ENCODE data around the gene ARHGEF39. TPM values are rescaled to one million over a fixed set of nuclear protein-coding genes. Genes with fewer than 3 reads are reported as not detected.
"Not testable (repeated sequence)": the region's sequence is repeated elsewhere in the genome, so short reads cannot be mapped to it uniquely, and the experiment has no call there.

The ARHGEF39 gene
- total RNA-seq, 1 experiment from 2014 or later, result 7.8 TPM

DNA sequence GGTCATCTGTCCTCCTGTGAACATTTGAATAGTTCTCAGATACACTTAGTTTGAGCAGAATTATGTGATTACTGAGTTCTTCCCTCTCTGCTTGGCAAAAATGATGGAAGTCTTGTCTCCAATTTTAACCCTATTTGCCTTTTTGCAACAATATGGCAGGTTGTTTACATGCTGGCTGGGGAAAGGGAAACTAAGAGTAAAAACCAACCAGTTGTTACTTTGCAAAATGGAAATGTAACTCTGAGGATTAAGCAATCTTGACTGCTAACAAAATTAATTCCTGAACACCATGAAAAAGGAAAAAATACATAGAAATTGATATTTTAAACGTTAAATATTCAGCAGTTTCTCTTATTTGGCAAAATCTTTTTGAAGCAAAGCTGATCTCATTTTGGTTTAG lies 25.4 kb downstream of the ARHGEF39 start:
- in situ Hi-C loops (cut with HindIII; ENCODE audit: low pct_unique_long_range_greater_than_20kb, low sequenced_read_pairs), result no loop called here
- DNase-seq (ENCODE audit: low read depth), result no peak

DNA sequence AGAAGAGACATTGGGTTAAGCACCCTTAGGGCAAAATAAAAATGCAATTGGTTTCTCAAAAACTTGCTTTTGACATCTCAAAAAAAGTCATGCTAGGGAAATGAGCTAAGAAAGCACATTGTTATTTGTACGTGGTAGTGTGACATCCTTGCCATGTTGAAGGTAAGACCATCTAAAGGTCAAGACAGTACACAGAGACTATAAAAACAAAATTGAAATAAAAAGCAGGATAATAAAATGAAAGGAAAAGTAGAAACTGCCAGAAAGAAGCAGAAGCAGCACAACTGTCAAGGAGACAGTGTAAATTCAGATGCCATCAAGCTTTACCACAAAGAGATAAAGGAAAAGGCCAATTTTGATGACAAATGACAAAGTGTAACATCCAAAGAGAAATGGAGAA lies 25.8 kb downstream of the ARHGEF39 start:
- DNase-seq (ENCODE audit: low read depth); in situ Hi-C loops (cut with HindIII; ENCODE audit: low pct_unique_long_range_greater_than_20kb, low sequenced_read_pairs): not testable (repeated sequence)

DNA sequence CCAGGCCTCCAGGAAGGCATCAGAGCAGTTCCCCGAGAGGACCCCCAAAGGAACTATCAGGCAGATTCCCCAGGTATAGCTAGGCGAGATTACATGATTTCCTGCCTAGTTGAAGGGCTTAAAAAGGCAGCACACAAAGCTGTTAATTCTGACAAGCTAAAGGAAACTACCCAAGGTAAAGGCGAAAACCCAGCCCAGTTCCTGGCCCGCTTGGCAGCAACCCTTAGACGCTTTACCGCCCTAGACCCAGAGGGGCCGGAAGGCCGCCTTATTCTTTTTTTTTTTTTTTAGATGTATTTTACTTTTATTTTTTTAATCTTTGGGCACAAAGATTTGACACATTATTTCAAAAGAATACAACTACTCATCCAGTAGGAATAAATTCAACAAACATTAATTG lies 26.2 kb downstream of the ARHGEF39 start:
- in situ Hi-C loops (cut with HindIII; ENCODE audit: low pct_unique_long_range_greater_than_20kb, low sequenced_read_pairs); DNase-seq (ENCODE audit: low read depth): not testable (repeated sequence)

DNA sequence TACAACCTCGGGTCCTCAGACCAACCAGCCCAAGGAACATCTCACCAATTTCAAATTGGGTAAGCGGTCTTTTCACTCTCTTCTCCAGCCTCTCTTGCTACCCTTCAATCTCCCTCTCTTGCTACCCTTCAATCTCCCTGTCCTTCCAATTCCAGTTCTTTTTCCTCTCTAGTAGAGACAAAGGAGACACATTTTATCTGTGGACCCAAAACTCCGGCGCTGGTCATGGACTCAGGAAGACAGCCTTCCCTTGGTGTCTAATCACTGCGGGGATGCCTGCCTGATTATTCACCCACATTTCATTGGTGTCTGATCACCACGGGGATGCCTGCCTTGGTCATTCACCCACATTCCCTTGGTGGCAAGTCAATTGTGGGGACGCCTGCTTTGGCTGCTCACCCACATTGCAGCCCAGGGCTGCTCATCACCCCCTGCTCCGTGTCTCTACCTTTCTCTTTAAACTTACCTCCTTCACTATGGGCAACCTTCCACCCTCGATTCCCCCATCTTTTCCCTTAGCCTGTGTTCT lies 27.5 kb downstream of the ARHGEF39 start:
- in situ Hi-C loops (cut with HindIII; ENCODE audit: low pct_unique_long_range_greater_than_20kb, low sequenced_read_pairs); DNase-seq (ENCODE audit: low read depth): not testable (repeated sequence)

DNA sequence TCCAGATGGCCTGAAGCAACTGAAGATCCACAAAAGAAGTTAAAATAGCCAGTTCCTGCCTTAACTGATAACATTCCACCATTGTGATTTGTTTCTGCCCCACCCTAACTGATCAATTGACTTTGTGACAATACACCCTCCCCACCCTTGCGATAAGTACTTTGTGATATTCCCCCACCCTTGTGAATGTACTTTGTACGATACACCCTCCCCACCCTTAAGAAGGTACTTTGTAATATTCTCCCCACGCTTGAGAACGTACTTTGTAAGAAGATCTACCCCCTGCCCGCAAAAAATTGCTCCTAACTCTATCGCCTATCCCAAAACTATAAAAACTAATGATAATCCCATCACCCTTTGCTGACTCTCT lies 28.1 kb downstream of the ARHGEF39 start:
- in situ Hi-C loops (cut with HindIII; ENCODE audit: low pct_unique_long_range_greater_than_20kb, low sequenced_read_pairs); DNase-seq (ENCODE audit: low read depth): not testable (repeated sequence)

DNA sequence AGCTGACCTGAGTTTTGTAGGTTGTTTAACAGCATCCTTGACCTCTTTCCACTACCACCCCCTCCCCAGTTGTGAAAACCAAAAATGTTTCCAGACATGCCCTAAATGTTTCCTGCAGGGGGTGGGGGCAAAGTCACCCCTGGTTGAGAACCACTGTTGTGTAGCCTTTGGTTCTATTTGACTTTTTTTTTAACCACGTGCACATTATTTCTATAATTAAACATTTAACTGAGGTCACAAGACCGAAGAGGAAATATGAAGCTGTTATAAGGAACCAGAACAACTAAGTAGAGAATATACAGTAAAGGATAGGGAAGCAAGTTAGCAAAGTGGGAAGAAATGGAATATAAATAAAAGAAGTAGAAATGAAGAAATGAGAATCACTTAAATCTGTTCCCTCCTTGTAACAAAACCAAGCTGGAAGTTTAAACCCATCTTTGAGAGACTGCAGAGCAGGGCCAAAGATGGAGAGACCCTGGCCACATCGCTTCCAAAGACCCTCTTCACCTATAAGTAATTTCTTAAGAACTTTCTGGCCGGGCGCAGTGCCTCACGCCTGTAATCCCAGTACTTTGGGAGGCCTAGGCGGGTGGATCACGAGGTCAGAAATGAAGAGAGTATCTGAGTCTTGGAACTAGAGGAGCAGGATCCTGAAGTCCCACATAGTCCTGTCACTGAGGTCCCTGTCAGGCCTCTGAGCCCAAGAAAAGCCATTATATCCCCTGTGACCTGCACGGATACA lies 28.7 kb downstream of the ARHGEF39 start:
- DNase-seq (ENCODE audit: low read depth), result no peak
- in situ Hi-C loops (cut with HindIII; ENCODE audit: low pct_unique_long_range_greater_than_20kb, low sequenced_read_pairs), result no loop called here

DNA sequence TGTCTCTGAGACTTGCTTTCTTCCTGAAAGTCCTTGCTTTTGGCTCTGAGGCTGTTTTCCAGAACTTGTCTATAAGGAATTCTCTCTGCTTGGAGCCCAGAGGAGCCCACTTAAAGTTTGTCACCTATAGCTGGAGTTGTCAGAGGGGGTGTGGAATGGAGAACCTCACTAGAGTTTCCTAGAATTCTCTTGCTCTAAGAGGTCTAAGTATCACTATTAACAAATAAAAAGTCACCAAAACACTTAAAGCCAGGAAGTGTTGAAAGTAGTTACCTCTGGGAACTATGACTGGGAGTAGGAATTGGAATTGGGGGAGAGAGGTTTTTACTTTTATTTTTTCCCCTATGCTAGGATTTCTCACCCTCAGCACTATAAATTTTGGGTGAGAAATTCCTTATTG lies 29.3 kb downstream of the ARHGEF39 start:
- no peak for DNase-seq (ENCODE audit: low read depth)
- in situ Hi-C loops (cut with HindIII; ENCODE audit: low pct_unique_long_range_greater_than_20kb, low sequenced_read_pairs), result no loop called here

DNA sequence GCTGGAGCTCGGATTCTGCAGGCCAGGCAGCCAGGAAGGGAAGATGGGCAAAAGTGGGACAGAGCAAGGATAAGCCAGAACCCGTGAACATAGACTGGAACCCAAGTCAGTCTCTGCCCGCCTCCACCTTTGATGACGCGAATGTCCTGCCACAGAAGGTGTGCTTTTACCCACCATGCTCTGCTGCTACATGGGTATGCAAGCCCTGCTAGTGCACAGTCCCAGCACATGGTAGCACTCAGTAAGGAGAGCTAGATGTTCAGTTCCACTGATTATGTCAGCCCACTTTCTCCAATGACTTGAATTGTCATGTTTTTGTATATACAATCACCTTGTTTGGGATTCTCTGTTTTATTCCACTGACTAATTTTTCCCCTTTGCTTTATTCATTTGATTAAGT lies 35.4 kb downstream of the ARHGEF39 start:
- in situ Hi-C loops (cut with HindIII; ENCODE audit: low pct_unique_long_range_greater_than_20kb, low sequenced_read_pairs), result no loop called here

DNA sequence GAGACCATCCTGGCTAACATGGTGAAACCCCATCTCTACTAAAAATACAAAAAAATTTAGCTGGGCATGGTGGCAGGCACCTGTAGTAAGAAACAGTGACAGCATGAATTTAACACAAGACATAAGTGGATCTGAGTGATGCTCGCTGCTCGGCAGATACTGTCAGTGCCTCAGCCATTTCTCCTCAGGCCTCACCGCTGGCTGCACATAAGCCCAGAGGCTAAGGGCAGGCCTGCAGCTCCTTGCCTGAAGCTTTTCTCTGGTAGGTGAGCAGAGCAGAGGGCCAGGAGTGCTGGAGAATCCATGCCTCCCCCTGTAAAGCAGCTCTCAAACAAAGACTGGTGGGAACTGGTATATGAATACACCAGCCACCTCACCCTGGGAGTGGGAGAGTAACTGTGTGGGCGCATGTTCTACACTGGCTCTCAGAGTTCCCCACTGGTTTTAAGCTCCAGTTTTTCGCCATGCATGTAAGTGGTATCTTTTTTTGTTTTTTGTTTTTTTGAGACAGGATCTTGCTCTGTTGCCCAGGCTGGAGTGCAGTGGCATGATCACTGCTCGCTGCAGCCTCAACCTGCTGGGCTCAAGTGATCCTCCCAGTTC lies 36.5 kb downstream of the ARHGEF39 start:
- in situ Hi-C loops (cut with HindIII; ENCODE audit: low pct_unique_long_range_greater_than_20kb, low sequenced_read_pairs), result no loop called here
- no peak for DNase-seq (ENCODE audit: low read depth)

More for the DNA sequence above, 35.4 kb downstream of the ARHGEF39 start:
- no peak for DNase-seq (ENCODE audit: low read depth)

DNA sequence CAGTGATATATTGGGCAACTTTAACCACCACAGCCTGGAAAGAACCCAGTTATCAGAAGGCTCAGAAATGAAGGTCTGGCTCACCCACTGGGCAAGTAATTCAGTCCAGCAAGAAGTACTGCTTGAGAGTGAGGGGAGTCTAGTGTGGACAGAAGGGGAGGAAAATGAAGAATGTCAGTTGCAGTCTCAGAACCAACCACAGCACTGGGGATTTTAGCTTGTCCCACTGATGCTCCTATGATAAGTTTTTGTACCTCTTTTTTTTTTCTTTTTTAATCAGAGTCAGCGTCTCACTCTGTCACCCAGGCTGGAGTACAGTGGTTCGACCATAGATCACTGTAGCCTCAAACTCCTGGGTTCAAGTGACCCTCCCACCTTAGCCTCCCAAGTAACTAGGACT lies 37.4 kb downstream of the ARHGEF39 start:
- DNase-seq (ENCODE audit: low read depth), result no peak
- in situ Hi-C loops (cut with HindIII; ENCODE audit: low pct_unique_long_range_greater_than_20kb, low sequenced_read_pairs), result no loop called here

DNA sequence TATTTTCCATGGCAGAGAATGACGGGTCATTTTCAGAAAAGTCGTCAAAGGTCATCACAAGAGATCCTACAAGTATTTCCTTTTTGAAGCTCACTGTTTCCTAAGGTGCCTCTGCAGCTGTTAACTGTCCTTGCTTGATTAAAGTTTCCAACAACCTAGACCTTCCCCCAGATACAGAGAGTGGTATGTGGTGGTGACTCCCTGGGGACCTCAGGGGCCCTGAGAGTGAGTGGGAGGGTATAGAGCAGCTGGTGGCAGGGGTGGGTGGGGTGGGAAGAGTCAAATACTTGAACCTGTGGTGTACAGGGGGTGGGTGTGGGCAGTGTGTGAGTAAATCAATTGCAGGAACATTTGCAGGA lies 45.2 kb downstream of the ARHGEF39 start:
- in situ Hi-C loops (cut with HindIII; ENCODE audit: low pct_unique_long_range_greater_than_20kb, low sequenced_read_pairs), result no loop called here
- no peak for DNase-seq (ENCODE audit: low read depth)

DNA sequence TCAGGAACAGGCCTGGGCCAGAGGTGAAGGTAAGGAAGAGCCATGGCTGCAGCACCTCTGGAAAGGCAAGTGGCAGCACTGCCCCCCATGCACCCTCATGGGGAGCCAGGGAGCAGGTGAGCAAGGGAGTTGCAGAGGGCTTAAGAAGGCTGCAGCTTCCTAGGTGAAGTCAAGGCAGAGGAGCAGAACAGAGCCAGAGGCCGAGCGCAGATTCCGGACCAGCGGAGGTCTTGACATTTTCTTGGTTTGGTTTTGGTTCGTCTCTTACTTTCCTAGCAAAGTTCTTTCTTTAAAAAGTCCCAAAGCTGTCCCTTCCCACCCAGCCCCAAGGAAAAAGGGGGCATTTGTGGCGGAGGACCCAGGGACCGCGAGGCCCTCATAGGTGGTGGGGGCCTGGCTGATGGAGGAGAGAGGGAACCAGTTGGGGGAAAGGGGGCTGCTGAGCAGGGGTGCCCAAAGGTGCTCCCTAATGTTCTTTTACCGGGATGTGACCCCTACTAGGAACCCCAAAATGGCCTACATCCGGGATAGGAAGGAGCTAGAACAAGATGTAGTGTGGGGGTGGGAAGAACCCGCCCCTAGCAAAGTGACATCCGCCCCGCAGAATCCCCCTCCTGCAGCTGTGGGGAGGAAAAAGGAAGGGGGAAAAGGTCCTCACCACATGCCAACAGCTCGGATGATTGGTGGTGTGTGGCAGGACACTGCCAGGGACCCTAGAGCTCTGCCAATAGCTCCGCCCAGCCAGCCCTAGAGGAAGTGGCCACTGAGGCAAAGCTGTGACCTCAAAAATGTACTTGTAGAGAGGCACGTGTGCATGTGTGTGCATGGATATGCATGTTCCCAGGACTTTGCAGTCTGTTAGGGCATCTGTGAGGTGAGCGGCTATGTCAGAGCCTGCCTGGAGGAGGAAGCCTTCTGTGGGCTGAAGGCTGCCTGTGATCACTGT lies 45.9 kb downstream of the ARHGEF39 start:
- no peak for DNase-seq (ENCODE audit: low read depth)
- in situ Hi-C loops (cut with HindIII; ENCODE audit: low pct_unique_long_range_greater_than_20kb, low sequenced_read_pairs), result no loop called here

DNA sequence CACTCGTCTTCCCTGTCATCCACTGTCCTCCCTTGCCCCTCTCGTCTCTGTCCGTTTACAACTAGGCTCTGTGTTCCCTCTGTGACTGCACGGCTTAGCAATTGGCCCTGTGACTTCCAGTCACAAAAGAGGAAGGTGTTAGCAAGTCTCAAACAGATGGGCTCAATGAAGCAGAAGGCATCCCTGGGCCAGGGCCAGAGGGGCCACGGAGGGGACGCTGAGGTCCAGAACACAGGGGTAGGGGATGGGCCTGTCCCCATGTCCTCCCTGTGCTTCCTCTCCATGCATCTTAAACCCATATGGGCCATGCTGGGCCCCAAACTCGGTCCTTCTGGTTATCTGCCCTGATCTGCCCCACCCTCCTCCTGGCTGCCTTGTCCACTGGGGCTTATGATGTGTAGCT lies 46.7 kb downstream of the ARHGEF39 start, which contains the start of gene CD72:
CD72 (minus strand) TSS at position 89 of the 403 bp plus-strand sequence. CDS start 110 bp downstream, outside the sequence.
- in situ Hi-C loops (cut with HindIII; ENCODE audit: low pct_unique_long_range_greater_than_20kb, low sequenced_read_pairs), result no loop called here
- no peak for DNase-seq (ENCODE audit: low read depth)

DNA sequence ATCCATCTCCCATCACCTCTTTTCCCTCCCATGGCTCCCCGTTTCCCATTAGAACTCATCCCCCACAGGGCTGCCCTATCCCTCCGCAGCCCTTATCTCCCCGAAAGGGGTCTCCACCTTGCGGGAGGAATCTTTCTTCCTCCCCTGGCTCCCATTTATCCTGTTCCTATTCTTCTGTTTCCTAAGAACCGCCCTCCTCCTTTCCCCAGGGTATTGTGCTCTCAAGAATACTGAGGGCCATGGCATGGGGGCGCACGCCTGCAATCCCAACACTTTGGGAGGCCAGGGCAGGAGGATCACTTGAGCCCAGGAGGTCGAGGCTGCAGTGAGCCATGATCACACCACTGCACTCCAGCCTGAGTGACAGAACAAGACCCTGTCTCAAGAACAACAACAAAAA lies 47.4 kb downstream of the ARHGEF39 start:
- DNase-seq (ENCODE audit: low read depth), result no peak
- in situ Hi-C loops (cut with HindIII; ENCODE audit: low pct_unique_long_range_greater_than_20kb, low sequenced_read_pairs), result no loop called here

DNA sequence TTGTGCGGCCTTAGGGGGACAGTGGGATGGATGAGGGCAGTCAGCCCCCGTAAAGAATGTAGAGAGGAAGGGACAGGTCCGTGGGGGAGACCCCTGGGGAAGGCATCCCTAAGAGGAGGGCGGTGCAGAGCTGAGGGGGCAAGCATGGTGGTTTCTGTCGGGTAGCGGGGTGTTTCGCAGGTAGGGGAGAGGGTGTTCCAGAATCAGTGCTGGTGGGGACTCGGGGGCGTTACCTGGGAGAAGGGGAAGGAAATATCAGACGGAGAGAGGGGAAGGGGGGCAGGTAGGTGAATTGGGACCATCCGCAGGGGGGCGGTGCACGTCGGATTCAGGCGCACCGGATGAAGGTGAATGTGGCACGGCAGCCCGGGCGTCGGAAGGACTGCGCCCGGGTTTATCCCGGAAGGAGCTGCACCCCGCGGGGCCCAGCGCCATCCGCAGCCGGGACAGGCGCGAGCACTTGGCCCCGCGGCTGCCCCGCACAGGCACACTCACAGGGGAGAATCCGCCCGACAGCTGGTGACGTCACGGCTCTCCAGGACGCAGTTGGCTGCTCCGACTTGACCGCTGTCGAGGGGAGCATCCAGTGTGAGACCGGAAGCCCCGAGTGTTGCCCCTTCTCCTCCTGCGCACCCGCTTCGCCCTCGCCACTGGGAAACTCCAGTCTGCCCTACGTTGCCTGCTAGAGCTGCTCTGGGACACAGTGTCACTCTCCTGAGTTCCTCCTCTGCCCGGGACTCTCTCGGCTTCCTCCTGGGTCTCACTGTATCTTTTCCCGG lies 48.1 kb downstream of the ARHGEF39 start:
- DNase-seq (ENCODE audit: low read depth), result no peak
- in situ Hi-C loops (cut with HindIII; ENCODE audit: low pct_unique_long_range_greater_than_20kb, low sequenced_read_pairs), result no loop called here

DNA sequence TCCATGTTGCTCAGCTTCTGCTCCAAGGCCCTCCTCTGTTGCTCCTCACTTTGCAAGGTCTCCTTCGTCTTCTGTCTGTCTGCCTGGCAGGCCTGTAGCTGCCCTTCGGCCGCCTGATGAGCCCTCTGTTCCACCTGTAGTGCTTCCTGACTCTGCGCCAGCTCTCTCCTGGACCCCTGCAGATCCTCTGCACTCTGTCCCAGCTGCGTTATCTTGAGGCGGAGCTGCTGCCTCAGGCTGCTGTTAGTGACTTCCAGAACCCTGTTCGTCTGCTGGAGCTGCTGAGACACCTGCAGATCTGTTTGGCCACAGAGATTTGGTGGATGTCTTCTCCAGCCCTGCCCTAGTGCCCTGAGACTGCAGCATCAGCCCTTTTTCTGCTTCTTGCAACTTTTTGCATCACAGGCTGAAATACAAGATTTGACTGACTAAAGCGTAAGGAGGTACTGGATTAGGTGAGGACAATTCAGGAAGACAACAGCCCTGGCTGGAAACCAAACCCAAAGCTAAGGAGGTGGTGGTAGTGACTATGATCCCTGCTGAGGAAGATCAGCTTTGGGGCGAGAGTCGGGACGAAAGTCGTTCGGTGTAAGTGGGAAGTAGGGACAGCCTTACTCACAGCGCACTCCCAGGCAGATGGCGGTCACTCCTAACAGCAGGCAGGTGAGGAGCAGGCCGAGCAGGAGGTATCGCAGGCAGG lies 48.9 kb downstream of the ARHGEF39 start:
- in situ Hi-C loops (cut with HindIII; ENCODE audit: low pct_unique_long_range_greater_than_20kb, low sequenced_read_pairs), result no loop called here
- DNase-seq (ENCODE audit: low read depth), result no peak

DNA sequence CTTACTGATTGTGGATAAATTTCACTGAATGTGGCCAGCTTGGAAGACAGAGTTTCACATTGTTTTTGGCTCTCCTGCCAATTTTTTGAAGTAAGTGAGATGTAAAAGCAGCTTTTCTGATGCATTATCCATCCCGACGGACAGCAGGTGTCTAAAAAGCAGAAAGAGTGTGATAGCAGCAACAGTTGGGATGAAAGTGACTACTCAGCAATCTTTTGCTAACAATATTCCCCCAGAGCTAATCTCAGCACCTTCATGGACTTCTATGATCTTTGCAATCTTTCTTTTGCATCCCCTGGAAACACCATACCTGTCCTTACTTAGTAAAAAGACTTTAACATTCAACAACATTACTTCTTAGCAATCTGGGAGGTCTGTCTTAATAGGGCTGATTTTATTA lies 52.2 kb downstream of the ARHGEF39 start:
- in situ Hi-C loops (cut with HindIII; ENCODE audit: low pct_unique_long_range_greater_than_20kb, low sequenced_read_pairs), result no loop called here
- no peak for DNase-seq (ENCODE audit: low read depth)
